ENCODE results near the gene GNG7.
"Not testable (repeated sequence)": the region's sequence is repeated elsewhere in the genome, so short reads cannot be mapped to it uniquely, and the experiment has no call there.

GNG7 gene

GRCh38 chr19:2478756-2479555, 223.5 kb downstream of the GNG7 start:
- DNase-seq = no peak

DNA sequence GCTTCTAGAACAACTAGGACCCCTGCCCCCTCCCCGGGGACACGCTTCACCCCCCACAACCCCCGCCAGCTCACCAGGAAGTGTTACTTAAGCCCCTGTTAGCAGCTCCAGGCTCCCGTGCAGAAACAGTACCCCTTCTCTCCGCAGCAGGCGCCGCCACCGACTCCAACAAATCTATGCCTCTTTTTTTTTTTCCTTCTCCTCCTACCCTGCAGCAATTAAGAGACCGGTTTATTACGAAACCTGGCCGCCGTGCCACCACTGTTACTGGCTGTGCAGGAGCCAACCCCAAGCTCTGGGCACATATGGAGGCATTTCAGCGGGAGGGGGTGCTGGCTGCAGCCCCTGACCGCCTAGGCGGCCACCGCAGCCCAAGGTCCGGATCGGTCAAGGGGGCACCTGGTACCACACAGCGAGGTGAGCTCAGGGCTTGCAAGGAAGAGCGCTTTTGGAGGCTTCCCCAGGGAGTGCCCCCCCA, 224.2 kb downstream of the GNG7 start:
- no peak for DNase-seq

DNA sequence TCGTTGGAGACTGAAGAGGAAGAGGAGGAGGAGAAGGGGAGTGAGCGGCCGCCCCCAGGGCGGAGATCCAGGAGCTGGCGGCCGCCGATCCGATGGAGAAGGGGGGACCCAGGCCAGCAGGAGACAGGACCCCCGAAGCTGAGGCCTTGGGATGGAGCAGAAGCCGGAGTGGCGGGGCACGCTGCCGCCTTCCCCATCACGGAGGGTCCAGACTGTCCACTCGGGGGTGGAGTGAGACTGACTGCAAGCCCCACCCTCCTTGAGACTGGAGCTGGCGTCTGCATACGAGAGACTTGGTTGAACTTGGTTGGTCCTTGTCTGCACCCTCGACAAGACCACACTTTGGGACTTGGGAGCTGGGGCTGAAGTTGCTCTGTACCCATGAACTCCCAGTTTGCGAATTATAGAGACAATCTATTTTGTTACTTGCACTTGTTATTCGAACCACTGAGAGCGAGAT, 224.7 kb downstream of the GNG7 start:
- DNase-seq = no peak

DNA sequence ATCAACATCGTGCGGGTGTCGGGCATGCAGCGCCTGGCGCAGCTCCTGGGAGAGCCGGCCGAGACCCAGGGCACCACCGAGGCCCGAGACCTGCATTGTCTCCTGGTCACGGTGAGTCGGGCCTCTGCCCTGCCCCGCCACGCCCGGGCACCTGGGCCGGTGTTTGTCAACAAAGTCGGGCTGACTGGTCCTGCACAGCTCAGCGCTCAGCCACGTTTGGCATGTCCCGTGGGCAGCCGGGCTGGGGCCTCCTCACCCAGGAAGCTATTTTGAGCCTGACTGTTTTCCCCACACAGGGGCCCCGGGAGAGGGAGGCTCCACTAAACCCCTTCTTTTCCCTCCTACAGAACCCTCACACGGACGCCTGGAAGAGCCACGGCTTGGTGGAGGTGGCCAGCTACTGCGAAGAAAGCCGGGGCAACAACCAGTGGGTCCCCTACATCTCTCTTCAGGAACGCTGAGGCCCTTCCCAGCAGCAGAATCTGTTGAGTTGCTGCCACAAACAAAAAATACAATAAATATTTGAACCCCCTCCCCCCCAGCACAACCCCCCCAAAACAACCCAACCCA, 225.3 kb downstream of the GNG7 start:
- no peak for DNase-seq

DNA sequence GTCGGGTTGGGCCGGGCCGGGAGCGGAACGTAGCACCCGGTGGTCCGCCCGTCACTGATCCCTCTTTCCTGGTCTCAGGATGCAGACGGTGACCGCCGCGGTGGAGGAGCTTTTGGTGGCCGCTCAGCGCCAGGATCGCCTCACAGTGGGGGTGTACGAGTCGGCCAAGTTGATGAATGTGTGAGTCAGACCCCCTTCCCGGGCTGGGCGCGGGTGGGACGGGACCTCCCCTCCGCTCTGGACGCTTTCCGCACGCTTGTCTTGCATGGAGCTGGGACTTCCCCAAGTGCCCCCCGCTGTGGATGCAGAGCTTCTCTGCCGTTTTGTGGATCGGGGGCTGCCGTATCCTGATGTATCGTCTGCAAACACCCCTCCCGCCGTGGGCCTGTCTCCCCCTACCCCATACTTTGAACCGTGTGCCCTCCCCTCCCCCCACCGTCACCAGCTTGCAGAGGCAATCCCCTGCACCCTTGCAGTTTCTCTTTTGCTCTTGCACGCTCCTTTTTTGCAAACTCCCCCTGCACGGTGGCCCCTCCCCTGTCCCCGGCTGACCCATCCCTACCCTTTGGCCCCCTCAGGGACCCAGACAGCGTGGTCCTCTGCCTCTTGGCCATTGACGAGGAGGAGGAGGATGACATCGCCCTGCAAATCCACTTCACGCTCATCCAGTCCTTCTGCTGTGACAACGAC, 225.9 kb downstream of the GNG7 start:
- no peak for DNase-seq

GRCh38 chr19:2475702-2476450, 226.6 kb downstream of the GNG7 start, which contains the start of gene GADD45B:
TSS of gene GADD45B (plus strand) at chr19:2476127. CDS start at chr19:2476359, 232 bp downstream.
- DNase-seq = peak; percentile 89 to 99

- DNase-seq = no peak
These were observed 227.3 kb downstream of the GNG7 start for GRCh38 chr19:2475018-2475701.

DNA sequence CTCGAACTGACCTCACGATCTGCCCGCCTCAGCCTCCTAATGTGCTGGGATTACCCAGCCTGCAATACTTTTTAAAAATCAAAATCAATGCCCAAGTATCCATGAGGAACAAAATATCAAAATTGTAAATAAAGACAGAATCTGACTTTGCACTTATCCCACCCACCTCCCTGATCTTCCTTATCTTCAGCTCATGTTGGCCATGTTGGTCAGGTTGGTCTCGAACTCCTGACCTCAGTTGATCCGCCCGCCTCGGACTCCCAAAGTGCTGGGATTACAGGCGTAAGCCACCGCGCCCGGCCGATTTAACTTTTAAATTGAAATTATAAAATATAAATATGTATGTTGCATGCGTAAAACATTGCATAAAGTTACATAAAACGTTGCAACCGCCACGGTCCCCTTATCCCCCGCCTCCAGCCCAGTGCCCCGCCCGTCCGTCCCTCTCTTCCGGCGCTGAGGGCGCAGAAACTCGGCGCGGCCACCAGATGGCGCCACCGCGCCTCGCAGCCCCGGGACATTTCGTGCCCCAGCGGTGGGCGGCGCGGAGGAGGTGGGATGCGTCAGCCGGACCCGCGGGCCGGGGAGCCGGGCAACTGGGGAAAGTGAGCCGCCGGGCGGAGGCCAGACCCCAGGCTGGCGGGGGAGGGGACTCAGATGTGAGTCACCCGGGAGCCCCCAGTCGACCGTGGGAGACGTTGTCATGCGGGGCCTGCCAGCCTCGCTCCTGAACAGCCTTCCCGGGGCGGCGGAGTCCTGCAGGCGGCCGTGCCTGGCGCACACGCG, 228.1 kb downstream of the GNG7 start:
- DNase-seq = peak in 1 of 2 experiments; percentile 12

DNA sequence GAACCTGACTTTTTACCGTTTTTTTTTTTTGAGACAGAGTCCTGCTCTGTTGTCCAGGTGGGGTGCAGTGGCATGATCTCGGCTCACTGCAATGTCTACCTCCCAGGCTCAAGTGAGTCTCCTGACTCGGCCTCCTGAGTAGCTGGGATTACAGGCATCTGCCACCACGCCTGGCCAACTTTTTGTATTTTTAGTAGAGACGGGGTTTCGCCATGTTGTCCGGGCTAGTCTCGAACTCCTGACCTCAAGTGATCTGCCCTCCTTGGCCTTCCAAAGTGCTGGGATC, 232.6 kb downstream of the GNG7 start:
- not testable (repeated sequence) for DNase-seq

DNA sequence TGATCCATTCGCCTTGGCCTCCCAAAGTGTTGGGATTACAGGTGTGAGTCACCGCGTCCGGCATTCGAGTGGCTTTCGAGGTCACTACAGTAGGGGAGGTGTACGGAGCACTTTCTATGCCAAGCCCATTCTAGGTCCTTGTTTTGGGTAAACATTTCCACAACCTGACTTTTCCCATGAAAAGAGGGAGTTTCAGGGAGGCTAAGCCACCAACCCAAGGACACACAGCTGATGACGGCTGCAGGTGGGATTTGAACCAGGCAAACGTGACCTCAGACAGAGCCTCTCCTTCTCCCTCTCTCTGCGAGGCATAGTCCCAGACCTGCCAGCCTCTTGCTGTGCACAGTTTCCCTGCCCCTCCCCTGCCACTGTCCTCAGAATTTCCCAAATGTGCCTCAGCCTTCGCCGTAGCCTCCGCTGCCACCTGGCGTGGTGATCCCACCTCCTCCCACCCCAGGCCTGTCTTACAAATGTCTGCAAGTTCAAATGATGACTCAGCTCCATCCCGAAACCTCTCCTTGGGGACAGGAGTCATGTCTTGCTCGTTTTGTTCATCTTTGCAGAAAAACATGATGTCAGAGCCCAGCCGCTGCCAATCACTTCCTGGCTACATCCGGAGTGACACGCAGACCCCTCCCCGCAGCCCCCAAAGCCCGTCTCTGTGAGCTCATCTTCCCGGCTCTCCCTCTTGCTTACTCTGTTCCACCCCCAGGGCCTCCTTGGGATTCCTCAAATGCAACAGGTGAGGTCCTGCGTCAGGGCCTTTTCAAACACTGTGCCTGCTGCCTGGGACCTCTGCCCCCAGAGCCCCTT, 233.2 kb downstream of the GNG7 start:
- DNase-seq = no peak

DNA sequence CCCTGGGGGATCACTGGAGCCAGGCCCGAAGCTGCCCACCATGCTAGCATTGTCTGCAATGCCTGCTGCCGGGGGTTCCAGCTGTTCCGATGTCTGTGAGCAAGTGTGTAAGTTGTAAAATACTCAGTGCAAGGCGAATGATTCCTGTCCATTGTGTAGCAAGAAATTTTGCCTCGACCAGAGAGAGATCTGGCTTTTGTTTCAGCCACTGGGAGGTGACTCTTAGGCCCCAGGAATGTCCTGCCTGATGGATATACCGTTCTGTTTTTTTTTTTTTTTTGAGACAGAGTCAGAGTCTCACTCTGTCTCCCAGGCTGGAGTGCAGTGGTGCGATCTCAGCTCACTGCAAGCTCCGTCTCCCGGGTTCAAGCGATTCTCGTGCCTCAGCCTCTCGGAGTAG, 233.9 kb downstream of the GNG7 start:
- no peak for DNase-seq

- no peak for DNase-seq
These were observed 238.1 kb downstream of the GNG7 start for GRCh38 chr19:2464389-2464788.

- not testable (repeated sequence) for DNase-seq
These were observed 238.8 kb downstream of the GNG7 start for GRCh38 chr19:2463694-2464093.

DNA sequence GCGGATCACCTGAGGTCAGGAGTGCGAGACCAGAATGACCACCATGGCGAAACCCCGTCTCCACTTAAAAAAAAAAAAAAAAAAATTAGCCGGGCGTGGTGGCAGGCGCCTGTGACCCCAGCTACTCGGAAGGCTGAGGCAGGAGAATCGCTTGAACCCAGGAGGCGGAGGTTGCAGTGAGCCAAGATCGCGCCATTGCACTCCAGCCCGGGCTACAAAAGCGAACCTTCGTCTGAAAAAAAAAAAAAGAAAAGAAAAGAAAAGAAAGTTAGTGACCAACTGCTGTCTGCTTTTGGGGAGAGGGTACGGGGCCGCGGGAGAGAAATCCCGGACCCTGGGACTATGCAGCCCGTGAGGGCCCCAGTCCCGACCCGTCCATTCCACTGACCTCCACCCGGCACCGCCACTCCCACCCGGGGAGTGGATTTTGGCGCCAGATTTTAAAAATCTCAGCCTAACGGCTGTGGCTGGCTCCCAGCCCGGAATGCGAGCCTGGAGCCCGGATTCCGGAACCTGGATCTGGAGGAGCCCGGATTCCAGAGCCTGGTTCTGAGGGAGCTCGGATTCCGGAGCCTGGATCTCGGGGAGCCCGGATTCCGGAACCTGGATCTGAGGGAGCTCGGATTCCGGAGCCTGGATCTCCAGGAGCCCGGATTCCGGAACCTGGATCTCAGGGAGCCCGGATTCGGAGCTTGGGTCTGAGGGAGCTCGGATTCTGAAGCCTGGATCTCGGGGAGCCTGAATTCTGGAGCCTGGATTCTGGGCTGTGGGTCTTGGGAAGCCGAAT, 239.7 kb downstream of the GNG7 start:
- DNase-seq = peak in 1 of 2 experiments; percentile 74

- no peak for DNase-seq
These were observed 240.5 kb downstream of the GNG7 start for GRCh38 chr19:2461751-2462634.

Data from cerebellar nuclear complex (tissue), 1 donor.